ENCODE measurements around the gene NTRK2. TPM values are rescaled to one million over a fixed set of nuclear protein-coding genes. Genes with fewer than 3 reads are reported as not detected.

NTRK2 gene
- total and polyA plus RNA-seq, 4 donors, result 0.26 to 1.4 (median 0.56) TPM

DNA sequence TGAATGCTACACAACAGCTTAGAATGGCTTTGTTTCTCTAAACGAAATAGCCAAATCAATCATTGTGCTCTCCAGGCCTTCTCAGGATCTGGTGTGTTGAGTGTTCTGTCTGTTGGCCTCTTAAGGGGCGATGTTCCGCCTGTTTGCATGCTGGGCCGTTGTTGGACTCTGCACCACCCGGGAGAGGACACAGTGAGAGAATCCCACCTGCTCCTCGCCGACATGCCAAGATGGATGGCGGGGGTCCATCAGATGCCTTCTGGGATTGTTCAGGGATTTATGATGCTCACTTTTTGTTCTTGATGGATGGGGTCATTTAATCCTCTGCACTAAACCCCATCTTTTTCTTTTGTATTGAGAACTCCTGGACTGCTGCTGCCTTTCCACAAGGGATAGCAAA lies 159.9 kb downstream of the NTRK2 start (continued):
- TF ChIP-seq, protein P1, sequence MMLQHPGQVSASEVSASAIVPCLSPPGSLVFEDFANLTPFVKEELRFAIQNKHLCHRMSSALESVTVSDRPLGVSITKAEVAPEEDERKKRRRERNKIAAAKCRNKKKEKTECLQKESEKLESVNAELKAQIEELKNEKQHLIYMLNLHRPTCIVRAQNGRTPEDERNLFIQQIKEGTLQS (IDR thresholded peaks at IDR 0.05), result no peak

DNA sequence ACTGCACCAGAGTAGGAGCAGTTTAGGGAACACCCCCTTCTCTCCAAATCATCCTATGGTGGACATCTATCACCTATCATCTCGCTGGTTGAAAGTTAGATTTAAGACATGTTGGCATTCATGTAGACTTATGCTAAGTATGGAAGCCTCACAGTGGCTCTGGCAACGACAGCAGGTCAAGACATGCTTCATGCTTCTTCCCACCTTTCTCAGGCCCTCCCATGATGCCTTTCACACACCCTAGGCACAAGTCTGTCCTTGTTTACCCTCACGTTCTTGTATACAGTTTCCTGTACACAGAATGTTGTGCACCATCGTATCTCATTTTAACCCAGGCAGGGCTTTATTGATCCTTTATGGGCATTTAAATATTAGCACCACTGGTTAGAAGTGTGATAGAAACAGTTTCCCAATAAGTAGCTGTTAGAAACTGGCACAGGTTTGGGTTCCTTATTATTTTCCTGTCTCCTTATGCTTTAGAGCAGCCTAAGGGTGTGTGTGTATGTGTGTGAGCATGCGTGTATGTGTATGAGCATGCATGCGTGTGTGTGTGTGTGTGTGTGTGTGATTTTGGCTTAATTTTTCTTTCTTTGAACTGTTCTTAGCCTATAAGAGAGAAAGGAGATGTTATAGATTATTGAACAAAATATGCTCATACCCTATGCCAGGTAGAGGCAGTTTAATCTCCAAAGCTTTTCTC lies 160.6 kb downstream of the NTRK2 start:
- no peak overlapping the region for H3K9ac ChIP-seq (ENCODE audit: low read depth in 1 of 2, low read length in 2 of 2)
- no peak overlapping the region for H3K27ac ChIP-seq (ENCODE audit: low read depth in 1 of 2, low read length in 2 of 2)
- no peak for DNase-seq (ENCODE audit: low spot score)
- H3K4me1 ChIP-seq (ENCODE audit: control insufficient read depth in 4 of 4, insufficient read depth in 4 of 4, low read length in 3 of 4), result no peaks in the 10 kb centered on the region
- WGBS, result 75% methylated on average over 6 of the region's 6 CpGs
- no peaks in the 10 kb centered on the region for H3K27me3 ChIP-seq (ENCODE audit: control insufficient read depth in 4 of 4, insufficient read depth in 4 of 4, low read length in 3 of 4)
- no peak overlapping the region for H3K4me3 ChIP-seq (ENCODE audit: low read depth in 1 of 3, low read length in 3 of 3)
- no peaks in the 10 kb centered on the region for H3K36me3 ChIP-seq (ENCODE audit: control insufficient read depth in 4 of 4, insufficient read depth in 3 of 4, low read depth in 1 of 4, low read length in 3 of 4)
- TF ChIP-seq, protein P2, sequence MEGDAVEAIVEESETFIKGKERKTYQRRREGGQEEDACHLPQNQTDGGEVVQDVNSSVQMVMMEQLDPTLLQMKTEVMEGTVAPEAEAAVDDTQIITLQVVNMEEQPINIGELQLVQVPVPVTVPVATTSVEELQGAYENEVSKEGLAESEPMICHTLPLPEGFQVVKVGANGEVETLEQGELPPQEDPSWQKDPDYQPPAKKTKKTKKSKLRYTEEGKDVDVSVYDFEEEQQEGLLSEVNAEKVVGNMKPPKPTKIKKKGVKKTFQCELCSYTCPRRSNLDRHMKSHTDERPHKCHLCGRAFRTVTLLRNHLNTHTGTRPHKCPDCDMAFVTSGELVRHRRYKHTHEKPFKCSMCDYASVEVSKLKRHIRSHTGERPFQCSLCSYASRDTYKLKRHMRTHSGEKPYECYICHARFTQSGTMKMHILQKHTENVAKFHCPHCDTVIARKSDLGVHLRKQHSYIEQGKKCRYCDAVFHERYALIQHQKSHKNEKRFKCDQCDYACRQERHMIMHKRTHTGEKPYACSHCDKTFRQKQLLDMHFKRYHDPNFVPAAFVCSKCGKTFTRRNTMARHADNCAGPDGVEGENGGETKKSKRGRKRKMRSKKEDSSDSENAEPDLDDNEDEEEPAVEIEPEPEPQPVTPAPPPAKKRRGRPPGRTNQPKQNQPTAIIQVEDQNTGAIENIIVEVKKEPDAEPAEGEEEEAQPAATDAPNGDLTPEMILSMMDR (IDR thresholded peaks at IDR 0.05; ENCODE audit: low read depth, low read length, missing input control), result no peak
- TF ChIP-seq NR2F2 (IDR thresholded peaks at IDR 0.05) (no peak), FOXA1 (IDR thresholded peaks at IDR 0.05) (no peak), FOXA2 (IDR thresholded peaks at IDR 0.05) (no peak), YY1 (IDR thresholded peaks at IDR 0.05) (no peak), HNF4G (IDR thresholded peaks at IDR 0.05) (no peak), HNF4A (conservative IDR thresholded peaks at IDR 0.05) (no peak), EGR1 (IDR thresholded peaks at IDR 0.05; ENCODE audit: low read depth in 2 of 2) (no peak), TAF1 (conservative IDR thresholded peaks at IDR 0.05) (no peak), SP1 (IDR thresholded peaks at IDR 0.05) (no peak)
- TF ChIP-seq, protein P3, sequence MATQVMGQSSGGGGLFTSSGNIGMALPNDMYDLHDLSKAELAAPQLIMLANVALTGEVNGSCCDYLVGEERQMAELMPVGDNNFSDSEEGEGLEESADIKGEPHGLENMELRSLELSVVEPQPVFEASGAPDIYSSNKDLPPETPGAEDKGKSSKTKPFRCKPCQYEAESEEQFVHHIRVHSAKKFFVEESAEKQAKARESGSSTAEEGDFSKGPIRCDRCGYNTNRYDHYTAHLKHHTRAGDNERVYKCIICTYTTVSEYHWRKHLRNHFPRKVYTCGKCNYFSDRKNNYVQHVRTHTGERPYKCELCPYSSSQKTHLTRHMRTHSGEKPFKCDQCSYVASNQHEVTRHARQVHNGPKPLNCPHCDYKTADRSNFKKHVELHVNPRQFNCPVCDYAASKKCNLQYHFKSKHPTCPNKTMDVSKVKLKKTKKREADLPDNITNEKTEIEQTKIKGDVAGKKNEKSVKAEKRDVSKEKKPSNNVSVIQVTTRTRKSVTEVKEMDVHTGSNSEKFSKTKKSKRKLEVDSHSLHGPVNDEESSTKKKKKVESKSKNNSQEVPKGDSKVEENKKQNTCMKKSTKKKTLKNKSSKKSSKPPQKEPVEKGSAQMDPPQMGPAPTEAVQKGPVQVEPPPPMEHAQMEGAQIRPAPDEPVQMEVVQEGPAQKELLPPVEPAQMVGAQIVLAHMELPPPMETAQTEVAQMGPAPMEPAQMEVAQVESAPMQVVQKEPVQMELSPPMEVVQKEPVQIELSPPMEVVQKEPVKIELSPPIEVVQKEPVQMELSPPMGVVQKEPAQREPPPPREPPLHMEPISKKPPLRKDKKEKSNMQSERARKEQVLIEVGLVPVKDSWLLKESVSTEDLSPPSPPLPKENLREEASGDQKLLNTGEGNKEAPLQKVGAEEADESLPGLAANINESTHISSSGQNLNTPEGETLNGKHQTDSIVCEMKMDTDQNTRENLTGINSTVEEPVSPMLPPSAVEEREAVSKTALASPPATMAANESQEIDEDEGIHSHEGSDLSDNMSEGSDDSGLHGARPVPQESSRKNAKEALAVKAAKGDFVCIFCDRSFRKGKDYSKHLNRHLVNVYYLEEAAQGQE (IDR thresholded peaks at IDR 0.05), result no peak
- TF ChIP-seq, protein P4, sequence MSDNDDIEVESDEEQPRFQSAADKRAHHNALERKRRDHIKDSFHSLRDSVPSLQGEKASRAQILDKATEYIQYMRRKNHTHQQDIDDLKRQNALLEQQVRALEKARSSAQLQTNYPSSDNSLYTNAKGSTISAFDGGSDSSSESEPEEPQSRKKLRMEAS (IDR thresholded peaks at IDR 0.05), result no peak
- TF ChIP-seq, protein P5, sequence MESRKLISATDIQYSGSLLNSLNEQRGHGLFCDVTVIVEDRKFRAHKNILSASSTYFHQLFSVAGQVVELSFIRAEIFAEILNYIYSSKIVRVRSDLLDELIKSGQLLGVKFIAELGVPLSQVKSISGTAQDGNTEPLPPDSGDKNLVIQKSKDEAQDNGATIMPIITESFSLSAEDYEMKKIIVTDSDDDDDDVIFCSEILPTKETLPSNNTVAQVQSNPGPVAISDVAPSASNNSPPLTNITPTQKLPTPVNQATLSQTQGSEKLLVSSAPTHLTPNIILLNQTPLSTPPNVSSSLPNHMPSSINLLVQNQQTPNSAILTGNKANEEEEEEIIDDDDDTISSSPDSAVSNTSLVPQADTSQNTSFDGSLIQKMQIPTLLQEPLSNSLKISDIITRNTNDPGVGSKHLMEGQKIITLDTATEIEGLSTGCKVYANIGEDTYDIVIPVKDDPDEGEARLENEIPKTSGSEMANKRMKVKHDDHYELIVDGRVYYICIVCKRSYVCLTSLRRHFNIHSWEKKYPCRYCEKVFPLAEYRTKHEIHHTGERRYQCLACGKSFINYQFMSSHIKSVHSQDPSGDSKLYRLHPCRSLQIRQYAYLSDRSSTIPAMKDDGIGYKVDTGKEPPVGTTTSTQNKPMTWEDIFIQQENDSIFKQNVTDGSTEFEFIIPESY (IDR thresholded peaks at IDR 0.05), result no peak
- TF ChIP-seq, protein P1 (IDR thresholded peaks at IDR 0.05), result no peak
- no peaks in the 10 kb centered on the region for H3K9me3 ChIP-seq (ENCODE audit: control insufficient read depth in 4 of 4, low read length in 3 of 4)
